Cardiac fibroblast (primary cell): ENCODE data around the gene PTPRT.

Source experiments
- DNase-seq, 2 donors: peaks; one replicate each; pipeline versions ENCODE4 v3.0.0 to v3.0.0-alpha.2; 2010; ENCODE audit warnings: low read depth in 2 of 2
- H3K4me3 ChIP-seq, 2 donors: replicated peaks in 1 of 2; 1 replicate in 1 of 2; 2 replicates in 1 of 2; pipeline ENCODE4 v1.5.1; 2011; ENCODE audit warnings: low read depth in 2 of 2, low read length in 2 of 2, mild to moderate bottlenecking in 2 of 2, moderate library complexity in 1 of 2
- TF ChIP-seq, protein P1 (sequence below): IDR thresholded peaks from one replicate; pipeline ENCODE4 v1.5.1; 2011; ENCODE audit warnings: low read depth, mild to moderate bottlenecking, low read length, inconsistent platforms

The PTPRT gene

DNA sequence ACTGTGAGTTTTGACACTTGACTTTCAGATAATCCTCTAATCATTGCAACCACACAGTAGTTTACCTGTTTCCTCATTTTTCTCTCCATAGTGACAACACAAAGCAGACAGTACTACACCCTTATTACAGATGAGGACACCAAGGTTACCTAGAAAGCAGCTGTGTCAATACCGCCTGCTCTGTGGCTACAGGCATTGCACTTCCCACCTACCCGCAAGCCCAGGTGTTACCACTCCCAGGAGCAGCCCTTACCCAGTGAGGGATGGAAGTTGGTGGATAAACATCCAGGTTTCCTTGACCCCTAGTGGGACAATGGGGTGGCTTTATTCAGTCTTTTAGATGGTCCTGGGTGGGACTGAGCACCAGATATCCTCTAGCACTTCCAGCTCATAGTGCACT, 503.6 kb downstream of the PTPRT start:
- no peak overlapping the region for H3K4me3 ChIP-seq
- TF ChIP-seq, protein P1, sequence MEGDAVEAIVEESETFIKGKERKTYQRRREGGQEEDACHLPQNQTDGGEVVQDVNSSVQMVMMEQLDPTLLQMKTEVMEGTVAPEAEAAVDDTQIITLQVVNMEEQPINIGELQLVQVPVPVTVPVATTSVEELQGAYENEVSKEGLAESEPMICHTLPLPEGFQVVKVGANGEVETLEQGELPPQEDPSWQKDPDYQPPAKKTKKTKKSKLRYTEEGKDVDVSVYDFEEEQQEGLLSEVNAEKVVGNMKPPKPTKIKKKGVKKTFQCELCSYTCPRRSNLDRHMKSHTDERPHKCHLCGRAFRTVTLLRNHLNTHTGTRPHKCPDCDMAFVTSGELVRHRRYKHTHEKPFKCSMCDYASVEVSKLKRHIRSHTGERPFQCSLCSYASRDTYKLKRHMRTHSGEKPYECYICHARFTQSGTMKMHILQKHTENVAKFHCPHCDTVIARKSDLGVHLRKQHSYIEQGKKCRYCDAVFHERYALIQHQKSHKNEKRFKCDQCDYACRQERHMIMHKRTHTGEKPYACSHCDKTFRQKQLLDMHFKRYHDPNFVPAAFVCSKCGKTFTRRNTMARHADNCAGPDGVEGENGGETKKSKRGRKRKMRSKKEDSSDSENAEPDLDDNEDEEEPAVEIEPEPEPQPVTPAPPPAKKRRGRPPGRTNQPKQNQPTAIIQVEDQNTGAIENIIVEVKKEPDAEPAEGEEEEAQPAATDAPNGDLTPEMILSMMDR: no peak
- no peak for DNase-seq

DNA sequence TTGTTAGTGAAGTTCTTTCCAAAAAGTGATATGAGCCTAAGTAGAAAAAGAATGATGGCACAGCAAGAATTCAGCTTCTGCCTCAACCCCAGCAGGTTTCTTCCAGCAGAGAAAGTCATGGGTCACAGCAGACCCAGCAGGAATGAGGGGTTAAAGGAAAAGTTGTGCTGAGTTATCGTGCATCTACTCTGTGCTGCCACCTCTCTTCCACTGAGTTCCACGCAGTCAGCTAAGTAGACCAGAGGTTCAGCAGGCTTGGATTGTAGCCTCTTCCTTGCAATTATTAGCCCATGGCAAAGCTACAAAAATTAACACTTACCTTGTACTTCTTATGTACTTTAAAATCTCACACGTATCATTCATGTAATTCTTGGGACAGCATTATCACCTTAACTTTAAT, 510.8 kb downstream of the PTPRT start:
- H3K4me3 ChIP-seq: no peak overlapping the region
- DNase-seq: no peak
- TF ChIP-seq, protein P1: no peak

DNA sequence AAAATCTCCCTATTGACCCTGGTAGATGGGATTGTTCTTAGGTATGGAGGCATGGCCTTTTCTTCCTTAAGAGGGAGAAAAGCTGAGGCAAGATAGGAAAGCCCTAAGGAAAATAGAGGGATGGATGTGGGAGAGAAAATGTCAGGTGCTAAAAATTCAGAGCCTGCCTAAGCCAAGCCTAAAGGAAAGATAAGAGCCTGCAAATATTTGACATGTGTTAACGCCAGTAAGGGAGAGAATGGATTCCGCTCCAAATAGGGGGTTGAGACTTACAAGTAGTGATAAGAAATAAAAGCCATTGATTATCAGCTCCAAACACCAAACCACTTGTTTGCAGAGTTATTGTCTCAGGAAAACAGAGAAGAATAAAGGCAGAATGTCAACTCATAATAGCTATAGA, 533.6 kb downstream of the PTPRT start:
- no peak overlapping the region for H3K4me3 ChIP-seq
- TF ChIP-seq, protein P1: no peak
- no peak for DNase-seq

DNA sequence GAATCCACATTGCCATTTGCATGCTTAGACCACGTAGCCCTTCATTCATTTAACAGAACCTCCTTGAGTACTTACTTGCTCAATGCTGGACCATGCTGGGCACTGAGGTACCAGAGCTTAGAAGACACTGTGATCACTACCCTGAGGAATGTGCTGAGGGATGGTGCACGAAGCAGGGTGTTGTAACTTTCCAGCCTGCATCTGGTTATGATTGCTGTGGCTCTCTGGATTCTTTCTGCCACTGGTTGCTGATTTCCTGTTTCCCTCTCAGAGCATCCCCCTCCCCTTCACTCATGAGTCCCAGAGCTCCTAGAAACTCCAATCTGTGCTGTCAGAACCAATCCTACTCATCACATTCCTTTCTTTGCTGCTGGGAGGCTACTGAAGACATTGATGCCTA, 537.4 kb downstream of the PTPRT start:
- TF ChIP-seq, protein P1: no peak
- no peak overlapping the region for H3K4me3 ChIP-seq
- no peak for DNase-seq

DNA sequence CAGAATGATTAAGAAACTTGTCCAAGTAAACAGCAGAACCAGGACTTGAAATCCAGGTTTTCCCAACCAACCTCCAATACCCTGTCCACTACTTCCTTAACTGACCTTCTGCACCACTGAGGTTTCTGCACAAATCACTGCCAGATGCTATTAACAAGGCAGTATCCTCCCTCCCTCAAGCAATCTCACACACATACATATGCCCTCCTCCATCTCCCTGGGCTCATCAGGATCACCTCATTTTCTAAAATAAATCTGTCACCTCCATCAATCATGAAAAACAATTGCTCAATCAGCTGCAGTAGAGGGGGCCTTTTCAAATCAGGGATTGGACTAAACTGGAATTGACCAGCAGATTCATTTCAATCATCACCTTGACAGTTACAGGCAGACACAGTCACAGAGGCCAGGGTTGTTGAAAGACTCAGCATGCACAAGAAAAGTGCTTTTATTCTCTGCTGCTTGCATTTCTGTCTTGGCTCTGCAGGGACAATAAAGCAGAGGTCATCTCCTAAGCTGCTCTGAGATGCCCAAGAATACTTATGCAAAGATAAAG, 539.4 kb downstream of the PTPRT start:
- DNase-seq: no peak
- TF ChIP-seq, protein P1: no peak
- no peak overlapping the region for H3K4me3 ChIP-seq

DNA sequence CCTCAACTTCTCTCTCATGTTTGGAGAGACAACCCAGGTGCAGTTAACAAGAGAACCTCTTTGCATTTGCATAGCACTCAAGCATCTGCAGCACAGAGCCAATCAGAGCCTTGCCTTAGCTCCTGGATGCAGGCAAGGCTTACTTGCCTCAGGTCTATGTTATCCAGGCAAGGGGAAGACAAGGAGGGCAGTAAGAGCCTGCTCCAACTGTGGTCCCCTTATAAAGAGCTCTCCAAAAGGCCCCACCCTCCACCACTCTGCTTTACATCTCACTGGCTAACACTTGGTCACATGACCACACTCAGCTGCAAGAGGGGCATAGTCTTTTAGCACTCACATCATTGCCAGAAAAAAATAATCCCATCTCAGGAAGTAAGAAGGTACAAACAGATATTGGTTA, 540.0 kb downstream of the PTPRT start:
- TF ChIP-seq, protein P1: no peak
- no peak overlapping the region for H3K4me3 ChIP-seq
- DNase-seq: no peak

DNA sequence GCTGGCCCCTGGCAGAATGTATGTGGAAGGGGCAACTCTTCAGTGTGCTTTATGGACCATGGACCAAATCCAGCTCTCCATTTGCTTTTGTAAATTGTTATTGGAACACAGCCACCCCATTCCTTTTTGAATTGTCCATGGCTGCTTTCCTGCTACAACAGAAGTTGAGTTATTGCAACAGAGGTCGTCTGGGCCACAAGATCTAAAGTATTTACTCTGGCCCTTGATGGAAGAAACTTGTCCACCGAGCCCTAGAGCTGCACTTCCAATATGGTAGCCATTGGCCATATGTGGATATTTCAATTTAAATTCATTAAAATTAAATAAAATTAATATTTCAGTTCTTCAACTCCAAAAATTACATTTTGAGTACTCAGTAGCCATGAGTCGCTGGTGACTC, 543.5 kb downstream of the PTPRT start:
- no peak for DNase-seq
- TF ChIP-seq, protein P1: no peak
- H3K4me3 ChIP-seq: no peak overlapping the region
